Panc1 (cell line): ENCODE measurements around the gene TMEM126B.
"Not testable (repeated sequence)": the region's sequence is repeated elsewhere in the genome, so short reads cannot be mapped to it uniquely, and the experiment has no call there.

Source experiments
- CTCF ChIP-seq: fragments of 450-650 bp; IDR thresholded peaks from 2 replicates; pipeline ENCODE4 v1.5.1; 2017; ENCODE audit warnings: mild to moderate bottlenecking
- POLR2AphosphoS5 ChIP-seq: IDR thresholded peaks from 2 replicates; pipeline ENCODE4 v1.6.1; 2012; ENCODE audit warnings: mild to moderate bottlenecking, low read depth, low read length, moderate library complexity
- REST ChIP-seq, 2 experiments: IDR thresholded peaks; 2 replicates each; pipeline ENCODE4 v1.6.1; 2011 to 2012; ENCODE audit warnings: low read depth in 2 of 2, control low read depth in 1 of 2, low read length in 1 of 2, mild to moderate bottlenecking in 1 of 2, moderate library complexity in 1 of 2; ENCODE audit not compliant: insufficient read depth in 1 of 2
- SIN3A ChIP-seq: IDR thresholded peaks from 2 replicates; pipeline ENCODE4 v1.6.1; 2012; ENCODE audit warnings: low read depth, mild to moderate bottlenecking, low read length, moderate library complexity, borderline replicate concordance; ENCODE audit not compliant: insufficient read depth

- TF ChIP-seq CTCF; POLR2AphosphoS5; SIN3A; REST (IDR thresholded peaks at IDR 0.05; ENCODE audit: insufficient read depth in 1 of 2, low read depth in 2 of 2, low read length in 1 of 2): not testable (repeated sequence)
Measured at GRCh38 chr11:85609286-85609685, 19.1 kb upstream of the TMEM126B start.
